A673 (cell line): ENCODE data around the gene ARHGAP44. TPM values are rescaled to one million over a fixed set of nuclear protein-coding genes. Genes with fewer than 3 reads are reported as not detected.

Source experiments
- BruUV-seq: library from RNA; stranded (reverse); fragments of 400-500 nt; replicated peaks from 2 replicates; lab custom pipeline; 2021; lab: Mats Ljungman, UMichigan
- CTCF ChIA-PET: fragments of 300-600 bp; sonication (Branson Sonifier 250); formaldehyde crosslinking; loops from one replicate; lab custom pipeline; 2022; ENCODE audit warnings: antibody characterized with exemption; lab: Charles Lee
- POLR2A ChIA-PET: fragments of 300-600 bp; sonication (Branson Sonifier 250); formaldehyde crosslinking; loops from one replicate; lab custom pipeline; 2022; ENCODE audit warnings: antibody characterized with exemption; ENCODE audit not compliant: low non-redundant PET; lab: Charles Lee
- DNase-seq: peaks from one replicate; pipeline ENCODE4 v3.0.0-alpha.2; 2015; ENCODE audit warnings: low spot score
- H3K27ac ChIP-seq: fragments of 200-600 bp; sonication (generic); 2 replicates; pipeline ENCODE4 v1.5.1; 2016; ENCODE audit warnings: mixed run types, low read depth, mild to moderate bottlenecking, mixed read lengths, antibody characterized with exemption, low read length; ENCODE audit not compliant: poor library complexity, severe bottlenecking
- H3K27me3 ChIP-seq: fragments of 200-600 bp; sonication (generic); replicated peaks from 2 replicates; pipeline ENCODE4 v1.6.1; 2017; ENCODE audit warnings: mixed run types, low read depth, mild to moderate bottlenecking, mixed read lengths, antibody characterized with exemption, low read length; ENCODE audit not compliant: insufficient read depth, poor library complexity
- H3K36me3 ChIP-seq: fragments of 200-600 bp; sonication (generic); 2 replicates; pipeline ENCODE4 v1.6.1; 2016; ENCODE audit warnings: mixed run types, mild to moderate bottlenecking, mixed read lengths, antibody characterized with exemption, low read length; ENCODE audit not compliant: insufficient read depth, poor library complexity, severe bottlenecking
- H3K4me1 ChIP-seq: fragments of 200-600 bp; sonication (generic); 2 replicates; pipeline ENCODE4 v1.6.1; 2017; ENCODE audit warnings: mixed run types, mild to moderate bottlenecking, mixed read lengths, antibody characterized with exemption, low read length; ENCODE audit not compliant: insufficient read depth, poor library complexity, severe bottlenecking
- H3K4me3 ChIP-seq: fragments of 200-600 bp; sonication (generic); 2 replicates; pipeline ENCODE4 v1.5.1; 2016; ENCODE audit warnings: low read depth, mixed run types, mild to moderate bottlenecking, mixed read lengths, low read length; ENCODE audit not compliant: poor library complexity, severe bottlenecking
- H3K9me3 ChIP-seq: fragments of 200-600 bp; sonication (generic); 2 replicates; pipeline ENCODE4 v1.6.1; 2016; ENCODE audit warnings: mixed run types, low read depth, mild to moderate bottlenecking, mixed read lengths, antibody characterized with exemption, low read length; ENCODE audit not compliant: poor library complexity, severe bottlenecking
- CTCF ChIP-seq: fragments of 300-800, 200-600 bp; sonication (generic); conservative IDR thresholded peaks from 2 replicates; pipeline ENCODE4 v1.5.1; 2017; ENCODE audit warnings: low read depth, mild to moderate bottlenecking, antibody characterized with exemption, low read length, moderate library complexity, mixed read lengths
- EZH2 ChIP-seq: fragments of 200-600 bp; sonication (generic); IDR thresholded peaks from 2 replicates; pipeline ENCODE4 v1.6.1; 2017; ENCODE audit warnings: borderline replicate concordance, low read depth, mild to moderate bottlenecking, mixed read lengths, antibody characterized with exemption, low read length; ENCODE audit not compliant: poor library complexity, severe bottlenecking
- intact Hi-C: fragments of 100-400 bp; cut with micrococcal nuclease; formaldehyde crosslinking; loops from one replicate; pipeline ENCODE4 v1.10.0; 2022; ENCODE audit not compliant: unreplicated experiment
- total RNA-seq: library from RNA; stranded (reverse); gene quantifications from 2 replicates; pipeline ENCODE4 v1.2.3, GENCODE V29; 2021

ARHGAP44 gene
- total RNA-seq, 1 experiment from 2014 or later = 0.49 TPM

DNA sequence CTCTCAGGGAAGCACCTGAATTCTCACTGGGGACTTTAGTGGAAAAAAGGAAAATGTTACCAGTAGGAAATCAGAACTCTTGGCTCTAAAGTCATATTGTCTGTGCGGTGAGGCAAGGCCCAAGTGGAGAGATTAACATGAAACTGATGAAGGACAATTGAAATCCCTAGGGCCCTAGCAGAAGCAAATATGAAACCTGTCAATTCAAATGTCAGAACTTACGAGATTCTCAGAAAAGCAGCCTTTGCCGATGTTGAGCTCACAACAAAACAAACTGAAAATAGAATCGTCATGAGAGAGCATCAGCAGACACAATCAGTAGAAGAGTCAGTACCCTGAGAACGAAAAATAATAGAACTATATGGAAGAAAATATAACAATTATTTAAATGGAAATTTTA lies 119.7 kb downstream of the ARHGAP44 start:
- intact Hi-C loops = loop anchor here (5.0 kb wide), 1 partner anchor 52 kb away; no protein-coding TSS in a partner anchor
- POLR2A ChIA-PET = no interaction called here

GRCh38 chr17:12909511-12909910 lies 120.2 kb downstream of the ARHGAP44 start:
- TF ChIP-seq EZH2 (no peak), CTCF (no peak)
- intact Hi-C loops = loop anchor here (5.0 kb wide), 1 partner anchor 52 kb away; no protein-coding TSS in a partner anchor
- Histone ChIP-seq H3K9me3 (peaks cover 10% of the 10 kb centered on the region), H3K4me3 (no peak overlapping the region), H3K27me3 (peaks cover 19% of the 10 kb centered on the region), H3K36me3 (no peaks in the 10 kb centered on the region), H3K4me1 (no peaks in the 10 kb centered on the region), H3K27ac (no peak overlapping the region)
- ChIA-PET POLR2A (no interaction called here), CTCF (no interaction called here)
- DNase-seq = no peak
- BruUV-seq = no TSS peak

More for the DNA sequence above, 119.7 kb downstream of the ARHGAP44 start:
- Histone ChIP-seq H3K27me3 (peaks cover 19% of the 10 kb centered on the region), H3K9me3 (peaks cover 10% of the 10 kb centered on the region), H3K4me3 (no peak overlapping the region), H3K27ac (no peak overlapping the region), H3K36me3 (no peaks in the 10 kb centered on the region), H3K4me1 (no peaks in the 10 kb centered on the region)
- no TSS peak for BruUV-seq
- CTCF ChIA-PET = no interaction called here
- no peak for TF ChIP-seq CTCF
- no peak for TF ChIP-seq EZH2
- DNase-seq = no peak

DNA sequence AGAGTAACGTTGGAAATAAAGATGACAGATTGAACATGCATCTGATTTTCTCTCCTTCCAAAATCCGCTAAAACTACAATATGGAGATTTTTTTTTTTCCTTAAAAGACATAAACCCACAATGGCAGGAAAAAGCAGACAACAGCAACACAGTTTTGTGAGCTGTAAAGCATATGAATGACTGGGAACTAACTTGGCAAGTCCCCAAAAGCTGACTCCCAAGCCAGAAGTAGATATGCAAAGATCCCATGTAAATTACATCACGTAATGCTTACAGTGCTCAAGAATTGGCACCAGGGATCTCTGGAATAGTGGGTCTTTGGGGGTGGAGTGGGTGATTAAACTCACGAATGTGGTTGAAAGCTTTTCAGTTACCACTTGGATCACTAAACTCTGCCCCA lies 121.9 kb downstream of the ARHGAP44 start:
- CTCF ChIA-PET = no interaction called here
- POLR2A ChIA-PET = no interaction called here
- Histone ChIP-seq H3K36me3 (no peaks in the 10 kb centered on the region), H3K9me3 (peaks cover 10% of the 10 kb centered on the region), H3K27ac (no peak overlapping the region), H3K27me3 (peaks cover 19% of the 10 kb centered on the region), H3K4me3 (no peak overlapping the region), H3K4me1 (no peaks in the 10 kb centered on the region)
- intact Hi-C loops = no loop called here
- TF ChIP-seq EZH2 (no peak), CTCF (no peak)
- DNase-seq = no peak
- BruUV-seq = no TSS peak
